HG03196 (cell line): ENCODE results near the gene TSPAN2.

Source experiments
- ATAC-seq: cut with Tn5 transposase; IDR thresholded peaks from one replicate; pipeline ENCODE4 v1.9.1; 2021; ENCODE audit not compliant: unreplicated experiment

Gene TSPAN2

DNA sequence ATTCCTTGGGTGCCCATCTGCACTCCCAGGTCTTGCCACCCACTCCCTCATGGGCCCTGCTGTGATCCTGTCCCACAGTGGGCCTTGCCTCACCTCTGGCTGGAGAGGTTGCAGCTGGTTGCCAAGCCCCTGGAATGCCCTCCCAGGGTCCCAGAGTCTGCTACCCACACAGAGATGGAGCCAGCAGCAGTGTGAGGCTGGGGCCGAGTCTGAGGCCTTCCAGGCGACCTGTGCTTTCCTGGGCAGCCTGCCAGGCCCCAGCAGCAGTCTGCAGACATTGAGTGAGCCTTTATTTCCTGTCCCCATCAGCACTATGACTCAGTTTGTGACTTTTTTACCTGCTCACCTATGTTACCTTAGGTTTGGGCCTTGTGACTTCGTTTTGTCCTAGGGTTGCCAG lies 25.0 kb upstream of the TSPAN2 start:
- ATAC-seq = no peak

DNA sequence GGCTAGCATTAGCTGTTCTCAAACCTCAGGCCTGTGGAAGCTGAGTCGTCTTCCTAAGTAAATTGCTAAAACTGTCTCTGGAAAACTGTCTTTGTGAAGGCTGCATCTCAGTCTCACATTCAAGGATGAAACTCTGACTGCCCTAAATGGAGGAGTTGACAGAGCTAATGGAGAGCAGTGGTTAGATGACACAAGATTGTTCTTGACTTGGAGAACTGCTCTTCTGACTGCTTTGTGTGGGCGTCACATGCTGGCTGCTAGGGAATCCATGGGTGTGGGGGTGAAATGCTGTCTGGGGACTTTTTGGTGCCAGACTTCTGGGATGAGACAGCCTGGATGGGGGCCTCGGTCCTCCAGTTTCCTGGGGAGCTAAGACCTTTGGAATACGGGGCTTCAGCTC lies 24.5 kb upstream of the TSPAN2 start:
- ATAC-seq = no peak

DNA sequence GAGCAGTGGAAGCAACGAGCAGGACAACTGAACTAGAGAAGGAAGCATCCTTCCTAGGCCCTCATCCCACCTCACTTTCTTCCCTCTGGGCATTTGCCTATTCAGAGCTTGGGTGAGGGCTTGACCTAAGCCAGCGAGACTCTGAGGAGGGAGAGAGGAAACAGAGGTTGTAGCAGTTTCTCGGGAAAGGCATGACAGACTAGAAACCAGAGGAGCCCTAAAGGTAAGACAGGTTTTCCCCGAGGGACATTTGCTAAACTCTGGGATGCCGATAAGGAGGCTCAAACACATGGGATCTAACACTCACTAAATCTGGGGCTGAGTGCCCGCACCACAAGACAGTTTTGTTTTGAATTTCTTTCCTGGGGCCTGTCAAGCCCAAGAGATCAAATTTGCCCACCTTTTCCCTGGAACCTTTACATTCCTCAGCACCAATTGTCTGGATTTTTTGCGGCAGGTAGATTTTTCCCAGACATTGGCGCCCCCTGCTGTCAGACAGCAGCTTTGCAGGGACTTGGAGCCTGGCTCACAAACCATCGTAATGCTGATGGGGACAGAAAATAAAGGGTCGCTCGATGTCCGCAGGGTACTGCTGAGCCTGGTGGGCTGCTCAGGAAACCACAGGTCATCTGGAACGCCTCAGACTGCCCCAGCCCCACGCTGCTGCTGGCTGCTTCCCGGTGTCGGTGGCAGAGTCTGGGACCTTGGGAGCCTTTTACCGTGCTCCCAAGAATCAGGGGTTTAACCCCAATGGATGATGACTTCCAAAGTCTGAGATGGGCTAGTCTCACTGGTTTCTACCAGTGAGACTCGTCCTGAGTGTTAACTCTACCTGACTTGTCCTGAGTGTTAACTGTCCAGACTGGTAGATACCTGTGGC lies 23.4 kb upstream of the TSPAN2 start:
- ATAC-seq = no peak

DNA sequence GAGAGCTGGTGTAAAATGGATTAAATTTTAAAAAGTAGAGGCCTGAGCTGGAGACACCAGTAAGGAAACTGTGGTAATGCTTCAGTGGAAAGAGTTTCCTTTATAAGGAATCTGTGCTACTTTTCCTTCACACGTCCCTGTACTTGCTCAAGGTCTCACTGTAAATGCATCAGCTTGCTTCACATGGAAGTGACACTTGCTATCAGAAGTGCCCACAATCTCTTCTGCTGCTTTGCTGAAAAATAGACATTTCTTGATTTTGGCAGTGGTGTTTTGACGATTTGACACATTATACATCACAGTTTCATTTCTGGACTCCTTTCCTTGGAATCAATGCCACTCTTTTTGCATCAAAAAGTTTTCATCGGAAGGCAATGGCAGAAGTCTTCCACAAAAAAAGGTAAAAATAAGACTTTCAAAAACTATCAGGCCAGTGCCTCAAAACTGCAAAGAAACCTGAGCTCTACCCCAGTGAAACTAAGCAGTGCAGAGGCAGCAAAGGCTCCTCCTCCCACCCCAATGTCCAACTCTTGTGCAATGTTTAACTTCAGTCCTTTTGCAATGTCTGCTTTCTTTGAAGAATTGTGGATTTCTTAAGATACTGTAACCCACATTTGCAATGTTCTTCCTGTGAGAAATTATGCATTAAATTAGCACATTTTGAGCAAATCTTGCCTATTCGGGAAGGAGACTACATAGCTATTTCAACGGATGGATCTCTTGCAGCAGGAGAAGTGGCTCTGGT lies 18.4 kb upstream of the TSPAN2 start:
- no peak for ATAC-seq

DNA sequence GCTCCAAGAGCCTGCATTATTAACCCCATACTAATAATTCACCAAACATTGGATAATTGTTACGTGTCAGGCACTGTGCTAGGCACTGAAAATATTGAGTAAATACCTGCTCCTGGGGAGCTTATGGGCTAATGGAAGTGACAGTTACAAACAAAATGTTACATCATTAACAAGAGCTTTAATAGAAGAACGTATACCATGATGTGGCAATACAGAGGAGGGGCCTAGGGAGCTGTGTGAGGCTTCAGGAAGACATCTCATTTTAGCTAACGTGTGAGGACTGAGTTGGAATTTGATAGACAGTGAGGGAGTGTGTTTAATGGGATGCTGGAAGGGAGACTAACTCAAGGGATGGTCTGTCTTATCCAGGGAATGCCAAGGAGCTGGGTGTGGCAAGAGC lies 16.5 kb upstream of the TSPAN2 start:
- no peak for ATAC-seq

DNA sequence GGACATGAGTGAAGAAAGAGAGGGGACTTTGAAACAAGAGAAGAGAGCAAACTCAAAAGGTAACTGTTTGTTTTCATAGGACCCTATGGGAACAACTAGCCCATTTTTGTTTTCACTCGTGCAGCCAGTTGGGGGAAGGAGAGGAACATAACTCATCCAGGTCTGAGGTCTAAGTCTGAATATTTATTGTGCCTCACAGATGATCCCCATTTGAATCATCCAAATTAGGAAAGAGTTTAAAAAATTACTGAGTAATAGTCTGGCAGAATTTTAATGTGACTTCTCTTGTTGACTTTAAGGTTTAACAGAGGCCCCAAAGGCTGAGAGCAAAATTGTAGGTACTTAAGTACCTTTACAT lies 10.4 kb upstream of the TSPAN2 start:
- ATAC-seq = no peak

DNA sequence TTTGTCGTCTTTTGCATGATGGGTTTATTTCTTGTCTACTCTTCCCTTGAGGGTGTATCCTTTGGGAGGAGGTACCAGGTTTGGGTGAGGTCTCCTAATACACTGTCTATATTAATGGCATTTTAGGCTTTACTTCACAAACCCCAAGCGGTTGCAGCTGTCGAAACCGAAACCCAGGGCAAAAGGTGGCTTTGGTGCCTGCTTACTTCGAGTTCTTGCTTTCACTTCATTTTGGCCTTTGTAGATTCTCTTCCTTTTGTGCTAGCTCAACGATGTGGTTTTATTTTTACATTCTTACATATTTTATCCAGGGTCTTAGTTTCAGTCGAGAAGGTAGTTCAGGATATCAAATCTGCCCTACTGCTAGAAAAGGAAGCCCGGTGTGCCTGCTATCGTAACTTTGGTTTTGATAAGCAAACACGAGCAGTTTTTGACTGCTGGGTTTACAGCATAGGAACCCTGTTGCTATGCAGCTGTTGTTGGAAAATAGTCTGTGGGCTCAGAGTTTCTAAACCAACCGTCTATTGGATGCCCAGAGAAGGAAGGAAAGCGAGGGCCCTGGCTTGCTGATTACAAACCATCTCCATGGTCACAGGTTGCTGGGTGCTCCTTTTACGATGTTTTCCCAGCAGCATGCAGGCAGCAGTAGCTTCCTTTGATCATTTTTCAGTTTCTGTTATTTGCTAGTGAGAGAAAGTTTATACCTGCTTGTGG lies 9.8 kb upstream of the TSPAN2 start:
- ATAC-seq = peak; percentile 87

DNA sequence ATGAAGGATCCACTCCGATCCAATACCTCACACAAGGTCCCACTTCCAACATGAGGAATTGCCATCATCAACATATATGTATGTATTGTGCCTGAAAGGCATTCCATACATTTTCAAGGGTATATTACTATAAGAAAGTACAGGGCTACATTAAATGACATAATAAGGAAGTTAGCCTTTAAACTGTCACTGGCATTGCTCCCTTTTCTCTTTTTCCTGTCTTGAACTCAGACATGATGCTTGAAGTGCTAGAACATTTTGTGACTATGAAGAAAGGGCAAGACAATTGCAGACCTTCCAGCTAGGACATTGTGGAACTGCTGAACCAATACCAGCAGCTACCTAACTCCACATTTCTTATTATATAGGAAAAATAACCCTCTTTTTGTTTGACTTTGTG lies 2.9 kb upstream of the TSPAN2 start:
- no peak for ATAC-seq

DNA sequence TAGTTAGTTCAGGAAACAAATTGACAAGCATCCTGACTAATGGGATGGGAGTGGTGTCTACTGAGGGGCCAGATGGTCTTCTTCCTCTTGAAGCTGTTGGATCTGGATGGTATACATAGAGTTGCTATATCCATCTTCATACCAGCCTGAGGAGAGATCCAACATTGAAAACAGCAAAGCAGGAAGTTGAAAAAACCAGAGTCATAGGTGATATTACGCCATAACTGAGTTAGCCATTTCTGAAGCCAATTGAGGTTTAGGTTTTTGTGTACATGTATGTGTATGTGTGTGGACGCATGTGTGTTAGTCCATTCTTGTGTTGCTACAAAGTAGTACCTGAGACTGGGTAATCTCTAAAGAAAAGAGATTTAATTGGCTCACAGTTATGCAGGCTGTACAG lies 2.3 kb upstream of the TSPAN2 start:
- no peak for ATAC-seq

DNA sequence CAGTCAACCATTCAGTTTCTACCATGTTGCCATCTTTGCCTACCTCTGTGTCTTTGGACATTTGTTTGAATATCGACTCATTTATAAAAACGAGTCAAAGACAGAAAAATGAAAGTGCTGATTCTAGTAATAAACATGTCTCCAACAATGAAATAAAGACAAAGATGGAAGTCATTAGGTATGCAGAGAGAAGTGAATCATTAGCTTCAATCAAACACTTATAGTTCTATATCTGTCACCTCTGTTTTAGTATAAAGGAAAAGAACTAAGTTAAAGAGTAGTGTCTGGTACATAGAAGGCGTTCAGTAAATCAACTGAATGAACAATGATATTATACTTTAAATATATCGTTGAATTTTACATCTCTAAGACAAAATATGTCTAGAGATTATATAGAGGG lies 1.7 kb upstream of the TSPAN2 start:
- ATAC-seq = no peak

DNA sequence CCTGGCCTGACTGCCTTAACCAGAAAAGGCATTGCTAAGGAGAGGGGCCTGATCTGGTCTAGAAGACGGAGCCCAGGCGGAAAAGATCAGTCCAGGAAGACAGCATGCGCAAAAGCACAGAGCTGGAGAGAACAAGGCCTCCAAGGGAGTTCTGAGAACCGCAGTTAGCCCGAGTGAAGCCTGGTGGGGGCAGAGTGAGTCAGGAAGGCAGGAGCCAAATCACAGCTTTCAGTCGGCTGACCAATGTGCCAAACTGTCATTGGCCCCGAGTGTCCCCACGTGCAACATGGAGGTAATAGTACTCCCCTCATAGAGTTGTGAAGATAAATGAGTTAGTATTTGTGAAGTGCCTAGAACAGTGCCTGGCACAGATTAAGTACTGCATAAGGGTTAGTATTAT lies 1.2 kb upstream of the TSPAN2 start:
- no peak for ATAC-seq

DNA sequence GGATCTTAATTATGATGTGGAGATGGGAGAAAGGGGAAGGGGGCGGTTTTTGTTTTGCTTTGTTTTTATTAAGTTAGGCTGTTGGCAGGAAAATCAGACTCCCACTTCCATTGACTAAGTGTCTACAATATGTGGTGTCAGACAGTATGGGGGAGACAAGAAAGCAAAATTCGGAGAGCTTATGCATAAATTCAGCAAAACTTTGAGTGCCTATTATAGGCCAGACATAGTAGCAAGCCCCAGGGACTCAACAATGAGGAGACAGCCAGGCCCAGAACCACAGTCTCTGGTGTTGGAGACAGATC lies 835 bp upstream of the TSPAN2 start:
- no peak for ATAC-seq

DNA sequence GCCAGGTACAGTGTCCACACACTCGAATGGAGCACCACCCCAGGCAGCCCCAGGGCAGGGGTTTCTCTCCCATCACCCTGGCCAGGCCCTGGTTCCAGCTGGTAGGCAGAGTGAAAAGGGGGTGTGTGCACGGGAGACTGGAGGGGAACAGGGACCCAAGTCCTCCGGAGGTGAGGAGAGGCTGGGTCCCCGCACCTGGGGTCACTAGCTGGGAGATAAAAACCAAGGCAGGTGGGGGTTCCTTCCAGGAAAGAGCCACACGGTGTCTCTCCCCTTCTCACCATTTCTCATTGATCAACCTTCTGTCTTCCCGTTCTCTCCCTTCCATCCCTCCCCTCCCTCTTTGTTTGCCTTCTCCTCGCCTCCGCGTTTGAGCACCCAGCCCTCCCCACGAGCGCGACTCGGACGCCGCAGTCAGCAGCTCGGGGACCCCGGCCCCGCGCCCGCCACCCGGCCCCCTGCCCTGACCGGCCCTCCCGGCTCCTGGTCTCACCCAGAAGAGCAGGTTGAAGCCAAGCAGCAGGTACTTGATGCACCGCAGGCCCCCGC lies 358 bp downstream of the TSPAN2 start:
- ATAC-seq = no peak

DNA sequence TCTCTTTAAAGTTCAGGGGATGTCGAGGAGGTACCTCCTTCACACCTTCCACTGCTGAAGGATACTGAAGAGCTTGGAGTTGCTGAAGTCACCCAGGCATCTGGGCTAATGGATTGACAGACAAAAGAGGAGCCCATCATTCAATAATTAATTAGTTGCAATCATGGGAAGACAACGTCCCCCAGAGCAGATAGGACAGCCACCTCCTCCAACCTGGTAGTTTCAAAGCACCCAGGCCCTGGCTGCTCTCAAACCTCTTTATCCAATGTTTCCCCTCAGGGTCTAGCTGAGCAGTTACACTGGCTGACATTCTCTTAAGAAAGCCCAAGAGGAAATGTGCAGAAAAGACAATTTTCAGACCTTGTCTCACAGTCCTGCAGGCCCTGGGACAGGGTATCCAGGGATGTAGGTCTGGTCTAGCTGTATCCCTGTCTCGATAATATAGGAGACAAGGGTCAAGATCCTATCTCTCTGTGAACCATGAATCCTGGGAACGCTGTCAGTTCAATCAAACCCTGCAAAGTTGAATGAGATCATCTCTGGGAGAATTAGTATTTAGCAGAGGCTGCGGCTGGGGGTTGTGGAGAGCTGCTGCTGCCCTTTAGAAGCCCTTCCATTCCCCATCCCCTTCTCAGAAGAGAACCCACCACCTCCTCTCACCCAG lies 1.1 kb downstream of the TSPAN2 start:
- no peak for ATAC-seq

DNA sequence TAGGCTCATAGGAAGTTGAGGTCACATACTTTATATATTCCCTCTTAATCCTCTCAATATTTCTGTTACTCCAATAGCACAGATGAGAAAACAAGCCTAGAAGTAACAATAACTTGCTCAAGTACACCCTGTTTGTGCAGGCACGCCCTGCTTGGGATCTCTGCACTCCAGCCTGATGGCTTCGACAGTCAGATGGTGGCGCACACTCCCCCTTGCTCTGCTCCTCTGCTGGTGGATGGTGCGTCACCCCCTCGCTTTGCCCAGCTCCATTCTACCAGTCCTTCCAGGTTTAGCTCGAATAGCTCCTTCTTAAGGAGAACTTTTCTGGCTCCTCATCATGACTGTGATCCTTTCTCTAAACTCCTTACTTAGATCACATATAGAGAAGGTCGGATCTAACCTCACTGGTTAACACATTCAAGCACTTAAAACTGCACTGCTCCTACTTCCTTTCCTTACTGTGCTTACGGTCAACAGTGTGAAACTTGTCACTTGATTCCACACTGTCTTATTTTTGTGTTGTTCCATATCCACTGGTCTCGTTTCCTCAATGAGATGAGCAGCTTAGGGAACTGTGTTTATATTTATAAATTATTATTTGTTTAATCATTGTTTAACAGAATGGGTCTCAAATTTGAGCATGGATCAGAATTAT lies 3.0 kb downstream of the TSPAN2 start:
- ATAC-seq = no peak

DNA sequence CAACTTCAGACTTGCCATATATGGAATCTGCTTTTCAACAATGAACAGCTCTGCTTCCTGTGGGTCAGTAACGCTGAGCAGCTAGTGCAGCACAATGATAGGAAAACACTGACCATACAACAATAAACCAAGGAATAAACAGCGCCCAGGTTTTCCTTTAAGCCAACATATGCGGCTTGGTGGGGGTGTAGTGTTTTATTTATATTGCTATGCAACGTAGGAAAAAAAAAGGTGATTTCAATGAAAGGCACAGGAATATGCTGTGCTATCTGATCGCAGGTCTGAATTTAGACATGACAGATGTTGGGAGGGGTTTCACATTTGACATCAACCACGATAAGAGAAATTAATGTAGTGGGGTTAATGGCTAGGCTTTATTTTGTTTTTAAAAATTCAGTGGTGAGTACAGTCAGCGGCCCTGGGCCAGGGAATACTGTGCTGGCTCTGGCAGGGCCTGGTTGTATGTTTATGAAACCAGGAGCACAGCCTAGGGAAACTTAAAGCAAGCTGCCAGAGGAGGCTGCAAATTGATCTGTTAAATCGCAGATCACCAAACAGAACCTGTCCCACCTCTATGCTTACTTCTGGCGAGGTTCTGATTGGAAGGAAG lies 4.3 kb downstream of the TSPAN2 start:
- ATAC-seq = no peak

DNA sequence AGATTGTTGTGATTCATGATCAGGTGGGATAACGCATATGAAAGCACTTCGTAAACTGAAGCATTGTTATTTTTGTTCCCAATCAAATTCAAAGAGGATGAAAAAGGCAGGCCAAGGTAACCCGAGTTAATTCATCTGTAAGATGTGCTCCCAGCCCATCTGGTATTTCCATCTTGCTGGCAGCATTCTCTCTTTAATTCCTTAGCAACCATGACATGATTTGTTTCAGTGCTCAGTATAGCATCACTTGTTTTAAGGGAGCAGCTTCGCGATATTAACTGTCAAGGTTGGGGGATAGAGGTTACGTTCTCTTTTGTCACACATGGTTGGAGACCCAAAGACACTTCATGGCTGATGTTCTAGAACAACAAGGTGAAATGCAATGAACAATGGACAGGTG lies 6.4 kb downstream of the TSPAN2 start:
- ATAC-seq = no peak

DNA sequence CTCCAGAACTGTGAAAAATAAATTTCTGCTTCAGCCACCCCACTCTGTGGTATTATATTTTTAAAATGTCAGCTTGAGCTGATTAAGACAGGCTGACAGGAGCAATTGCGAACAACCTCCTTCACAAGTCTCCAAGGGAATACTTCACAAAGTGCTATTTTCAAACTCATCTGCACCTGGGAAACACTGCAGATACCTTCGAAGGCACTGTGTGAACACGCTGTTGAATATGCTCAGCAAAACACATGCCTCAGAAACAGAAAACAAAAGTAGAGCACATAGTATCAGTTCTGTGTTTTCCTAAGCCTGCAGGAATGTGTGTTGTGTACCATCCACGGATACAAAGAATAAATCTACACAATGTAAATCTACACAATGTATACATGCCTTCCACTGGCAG lies 10.6 kb downstream of the TSPAN2 start:
- ATAC-seq = no peak

DNA sequence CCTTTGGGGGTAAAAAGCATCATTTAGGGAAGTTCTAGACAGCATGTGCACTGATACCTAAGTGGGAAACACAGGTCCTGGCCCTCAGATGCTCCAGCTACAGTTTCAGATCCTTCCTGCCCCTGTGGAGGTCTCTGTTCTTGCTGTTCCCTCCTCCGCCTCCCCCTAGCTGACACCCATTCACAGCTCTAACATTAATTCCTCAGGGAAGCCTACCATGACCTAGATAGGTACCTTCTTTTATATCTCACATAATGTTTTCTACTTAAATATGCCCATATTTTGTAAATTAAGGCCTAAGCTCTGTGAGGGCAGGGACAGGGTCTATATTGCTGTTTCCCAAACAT lies 11.3 kb downstream of the TSPAN2 start:
- no peak for ATAC-seq

DNA sequence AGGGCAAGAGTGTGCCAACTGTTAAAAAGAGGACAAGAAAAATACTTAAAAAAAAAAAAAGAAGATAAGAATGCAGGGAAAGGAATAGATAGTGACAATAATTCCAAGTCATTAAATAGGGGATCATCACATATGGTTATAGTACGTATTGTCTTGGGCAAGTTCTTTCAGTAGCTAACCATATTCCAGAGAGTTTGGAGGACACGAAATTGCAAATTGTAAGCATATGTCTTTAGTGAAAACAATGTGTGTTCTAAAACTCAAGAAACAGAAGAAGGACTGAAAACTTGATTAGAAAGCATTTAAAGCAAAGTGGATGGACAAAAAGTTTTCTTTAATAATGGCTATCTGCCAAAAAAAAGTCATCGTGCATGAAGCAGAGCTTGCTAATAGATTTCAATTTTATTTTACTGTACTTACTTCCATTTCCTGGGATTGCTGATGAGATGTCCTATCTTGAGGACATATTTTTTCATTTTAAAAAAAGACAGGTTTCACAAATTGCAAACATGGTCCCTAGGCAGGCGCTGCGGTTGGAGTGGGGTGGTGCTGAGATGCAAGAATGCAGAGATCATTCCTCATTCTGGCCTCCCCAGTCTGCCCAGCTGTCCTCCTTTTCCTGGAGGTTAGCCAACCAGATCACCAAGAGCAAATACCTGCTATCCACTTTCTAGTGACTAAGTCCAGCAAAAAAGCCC lies 11.9 kb downstream of the TSPAN2 start:
- no peak for ATAC-seq
